ENCODE results near the gene HSF4.
"Not testable (repeated sequence)": the region's sequence is repeated elsewhere in the genome, so short reads cannot be mapped to it uniquely, and the experiment has no call there.

The HSF4 gene, protein sequence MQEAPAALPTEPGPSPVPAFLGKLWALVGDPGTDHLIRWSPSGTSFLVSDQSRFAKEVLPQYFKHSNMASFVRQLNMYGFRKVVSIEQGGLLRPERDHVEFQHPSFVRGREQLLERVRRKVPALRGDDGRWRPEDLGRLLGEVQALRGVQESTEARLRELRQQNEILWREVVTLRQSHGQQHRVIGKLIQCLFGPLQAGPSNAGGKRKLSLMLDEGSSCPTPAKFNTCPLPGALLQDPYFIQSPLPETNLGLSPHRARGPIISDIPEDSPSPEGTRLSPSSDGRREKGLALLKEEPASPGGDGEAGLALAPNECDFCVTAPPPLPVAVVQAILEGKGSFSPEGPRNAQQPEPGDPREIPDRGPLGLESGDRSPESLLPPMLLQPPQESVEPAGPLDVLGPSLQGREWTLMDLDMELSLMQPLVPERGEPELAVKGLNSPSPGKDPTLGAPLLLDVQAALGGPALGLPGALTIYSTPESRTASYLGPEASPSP

DNA sequence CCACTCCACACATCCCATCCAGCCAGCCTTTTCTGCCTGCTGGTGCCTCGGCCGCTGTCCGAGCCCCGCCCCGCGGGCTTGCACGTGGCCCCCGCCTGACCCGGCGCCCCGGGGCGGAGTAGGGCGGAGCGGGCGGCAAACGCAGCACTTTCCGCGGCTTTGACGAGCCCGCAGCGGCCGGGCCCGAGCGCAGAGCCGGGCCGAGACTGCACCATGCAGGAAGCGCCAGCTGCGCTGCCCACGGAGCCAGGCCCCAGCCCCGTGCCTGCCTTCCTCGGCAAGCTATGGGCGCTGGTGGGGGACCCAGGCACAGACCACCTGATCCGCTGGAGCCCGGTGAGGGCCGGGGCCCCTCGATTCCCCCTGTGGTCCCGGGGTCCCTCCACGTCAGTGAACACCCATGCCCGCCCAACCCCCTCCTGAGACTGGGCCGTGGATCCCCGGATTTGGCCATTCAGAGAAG lies at the start of gene HSF4:
Gene HSF4 (plus strand): TSS at position 147 of the 463 bp plus-strand sequence. CDS start 67 bp downstream, at position 214.
- no peak for DNase-seq (ENCODE audit: low spot score)

DNA sequence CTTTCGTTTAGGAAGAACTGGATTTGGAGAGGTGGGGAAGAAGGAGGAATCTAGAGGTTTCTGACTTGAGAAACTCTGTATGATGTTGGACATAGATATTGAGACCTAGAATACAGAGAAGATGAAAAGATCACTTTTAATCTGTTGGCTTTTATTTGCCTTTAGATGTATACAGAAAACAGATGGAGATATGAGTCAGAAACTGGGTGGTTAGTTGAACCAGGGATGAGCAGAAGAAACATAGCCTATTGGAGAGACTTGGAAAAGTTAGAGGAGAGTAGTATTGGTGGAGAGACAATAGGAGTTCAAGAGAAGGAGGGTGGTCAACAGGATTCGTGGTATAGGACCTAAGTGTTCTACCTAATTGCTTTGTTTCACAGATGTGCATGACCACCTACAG lies 49.8 kb upstream of the HSF4 start:
- no peak for DNase-seq (ENCODE audit: low spot score)

DNA sequence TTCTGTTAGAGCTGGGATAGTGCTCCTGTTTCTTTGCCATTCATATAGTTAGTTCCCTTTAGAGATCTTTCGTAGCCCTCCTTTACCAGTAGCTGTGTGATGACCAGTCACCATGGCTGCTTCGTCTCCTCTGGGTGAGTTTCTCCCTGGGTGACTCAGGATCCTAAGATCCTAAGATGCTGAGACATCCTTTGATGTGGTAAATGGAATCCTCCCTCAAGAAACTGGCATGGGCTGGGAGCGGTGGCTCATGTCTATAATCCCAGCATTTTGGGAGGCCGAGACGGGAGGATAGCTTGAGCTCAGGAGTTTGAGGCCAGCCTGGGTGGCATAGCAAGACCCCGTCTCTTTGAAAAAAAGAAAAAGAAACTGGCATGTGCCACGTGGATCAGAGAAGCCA lies 48.9 kb upstream of the HSF4 start:
- no peak for DNase-seq (ENCODE audit: low spot score)

DNA sequence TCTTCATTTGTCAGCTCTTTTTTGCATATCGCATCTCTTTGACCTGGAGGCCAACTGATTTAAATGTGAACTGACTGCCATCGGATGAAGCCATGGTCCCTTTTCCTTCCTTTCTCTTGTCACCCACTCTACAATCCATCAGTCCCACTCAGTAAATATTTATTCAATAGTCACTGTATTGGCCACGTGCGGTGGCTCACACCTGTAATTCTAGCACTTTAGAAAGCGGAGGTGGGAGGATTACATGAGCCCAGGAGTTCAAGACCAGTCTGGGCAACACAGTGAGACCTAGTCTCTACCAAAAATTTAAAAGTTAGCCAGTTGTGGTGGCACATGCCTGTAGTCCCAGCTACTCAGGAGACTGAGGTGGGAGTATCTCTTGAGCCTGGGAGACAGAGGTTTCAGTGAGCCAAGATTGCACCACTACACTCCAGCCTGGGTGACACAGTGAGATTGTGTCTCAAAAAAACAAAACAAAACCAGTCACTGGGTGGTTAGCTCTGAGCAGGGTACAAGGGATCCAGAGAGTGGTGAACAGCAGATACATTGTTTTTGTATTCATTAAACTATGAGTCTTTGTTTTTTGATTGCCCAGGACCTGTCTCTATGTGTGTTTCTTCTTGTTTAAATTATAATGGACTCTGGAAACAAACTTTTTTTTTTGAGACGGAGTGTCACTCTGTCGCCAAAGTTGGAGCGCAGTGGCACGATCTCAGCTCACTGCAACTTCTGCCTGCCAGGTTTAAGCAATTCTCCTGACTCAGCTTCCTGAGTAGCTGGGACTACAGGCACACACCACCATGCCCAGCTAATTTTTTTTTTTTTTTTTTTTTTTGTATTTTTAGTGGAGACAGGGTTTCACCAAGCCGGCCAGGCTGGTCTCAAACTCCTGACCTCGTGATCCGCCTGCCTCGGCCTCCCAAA lies 47.9 kb upstream of the HSF4 start:
- no peak for DNase-seq (ENCODE audit: low spot score)

DNA sequence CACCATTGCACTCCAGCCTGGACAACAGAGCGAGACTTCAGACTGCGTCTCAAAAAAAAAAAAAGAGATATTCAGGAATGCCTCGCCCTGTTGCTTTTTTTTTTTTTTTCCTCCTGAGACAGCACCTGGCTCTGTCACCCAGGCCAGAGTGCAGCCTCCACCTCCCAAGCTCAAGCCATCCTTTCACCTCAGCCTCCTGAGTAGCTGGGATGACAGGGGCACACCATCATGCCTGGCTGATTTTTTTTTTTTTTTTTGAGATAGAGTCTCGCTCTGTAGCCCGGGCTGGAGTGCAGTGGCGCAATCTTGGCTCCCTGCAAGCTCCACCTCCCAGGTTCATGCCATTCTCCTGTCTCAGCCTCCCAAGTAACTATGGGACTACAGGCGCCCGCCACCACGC lies 46.8 kb upstream of the HSF4 start:
- DNase-seq (ENCODE audit: low spot score): no peak

DNA sequence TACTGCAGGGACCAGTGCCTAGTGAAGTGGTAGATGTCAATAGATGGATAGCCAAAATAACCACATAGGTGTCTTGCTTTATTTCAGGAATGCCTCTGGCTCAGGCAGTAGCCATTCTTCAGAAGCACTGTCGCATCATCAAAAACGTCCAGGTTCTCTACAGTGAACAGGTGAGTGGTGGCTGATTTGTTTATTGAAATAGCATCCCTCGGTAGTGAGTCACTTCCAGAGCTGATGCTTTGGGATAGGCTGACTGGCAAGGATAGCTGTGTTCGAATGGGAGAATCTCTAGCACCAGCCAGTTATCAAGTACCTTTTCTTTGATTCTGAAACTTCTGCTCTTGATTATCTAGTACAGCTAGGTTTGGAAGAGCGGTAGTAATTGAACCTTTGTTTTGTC lies 44.5 kb upstream of the HSF4 start:
- DNase-seq (ENCODE audit: low spot score): no peak

DNA sequence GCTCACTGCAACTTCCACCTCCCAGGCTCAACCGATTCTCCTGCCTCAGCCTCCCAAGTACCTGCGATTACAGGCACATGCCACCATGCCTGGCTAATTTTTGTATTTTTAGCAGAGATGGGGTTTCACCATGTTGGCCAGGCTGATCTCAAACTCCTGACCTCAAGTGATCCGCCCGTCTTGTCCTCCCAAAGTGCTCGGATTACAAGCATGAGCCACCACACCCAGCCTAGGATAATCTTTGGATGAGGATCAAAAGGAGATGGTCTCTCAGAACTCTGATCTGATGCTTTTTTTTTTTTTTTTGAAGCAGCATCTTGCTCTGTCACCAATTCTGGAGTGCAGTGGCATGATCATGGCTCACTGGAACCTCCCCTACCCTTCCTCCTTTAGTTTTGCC lies 41.7 kb upstream of the HSF4 start:
- not testable (repeated sequence) for DNase-seq (ENCODE audit: low spot score)

DNA sequence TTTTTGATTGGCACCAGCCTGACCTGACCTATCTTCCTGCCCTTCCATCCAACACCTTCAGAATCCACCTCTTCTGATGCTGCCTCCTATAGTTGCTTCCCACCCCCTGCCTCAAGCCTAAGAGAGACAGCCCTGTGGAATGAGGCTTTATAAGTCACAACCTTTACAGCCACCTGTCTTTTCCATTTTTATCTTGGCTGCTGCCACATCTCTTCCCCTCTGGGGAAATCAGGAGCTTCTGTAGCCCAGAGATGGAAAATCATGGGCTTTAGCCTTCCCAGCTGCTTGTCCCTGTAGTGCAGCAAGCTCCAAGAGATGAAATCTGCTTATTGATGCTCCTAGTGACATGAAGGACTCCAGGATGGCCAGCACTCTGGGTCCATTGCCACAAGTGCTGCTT lies 36.1 kb upstream of the HSF4 start:
- DNase-seq (ENCODE audit: low spot score): no peak

DNA sequence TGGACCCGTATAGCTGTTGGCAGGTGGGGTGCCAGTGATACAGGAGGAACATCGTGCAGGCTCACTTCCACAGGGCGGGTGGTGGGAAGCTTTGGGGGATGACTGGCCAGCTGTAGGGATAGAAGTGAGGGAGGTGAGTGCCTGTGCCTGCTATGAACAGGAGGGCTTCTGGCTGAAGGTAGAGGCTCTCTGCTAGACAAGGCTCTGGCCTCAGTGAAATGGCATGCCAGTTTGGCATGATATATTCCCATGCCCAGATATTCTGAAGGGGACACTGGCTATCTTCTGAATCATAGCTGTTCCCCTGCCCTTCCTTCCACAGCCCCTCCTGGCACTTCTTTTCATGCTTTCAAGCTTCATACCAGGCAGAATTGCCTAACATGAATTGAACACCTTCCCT lies 35.7 kb upstream of the HSF4 start:
- DNase-seq (ENCODE audit: low spot score): no peak

DNA sequence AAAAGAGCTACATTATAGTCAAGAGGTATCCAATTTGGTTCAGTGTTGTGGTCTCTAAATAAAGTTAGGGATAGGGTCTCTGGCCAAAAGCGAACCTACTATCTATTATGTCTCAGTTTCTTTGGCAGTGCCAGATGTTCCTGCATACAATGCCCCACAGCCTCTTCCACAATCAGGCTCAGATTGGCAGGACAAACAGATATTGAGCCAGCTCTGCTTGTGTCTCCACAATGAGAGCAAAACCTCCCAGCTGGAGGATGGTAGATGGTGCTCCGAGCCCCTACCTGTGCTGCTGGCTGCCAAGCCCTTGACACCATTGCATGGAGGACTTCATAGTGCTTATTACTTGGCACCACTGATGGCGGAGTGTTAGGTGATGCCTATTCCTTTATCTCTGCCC lies 35.1 kb upstream of the HSF4 start:
- no peak for DNase-seq (ENCODE audit: low spot score)

DNA sequence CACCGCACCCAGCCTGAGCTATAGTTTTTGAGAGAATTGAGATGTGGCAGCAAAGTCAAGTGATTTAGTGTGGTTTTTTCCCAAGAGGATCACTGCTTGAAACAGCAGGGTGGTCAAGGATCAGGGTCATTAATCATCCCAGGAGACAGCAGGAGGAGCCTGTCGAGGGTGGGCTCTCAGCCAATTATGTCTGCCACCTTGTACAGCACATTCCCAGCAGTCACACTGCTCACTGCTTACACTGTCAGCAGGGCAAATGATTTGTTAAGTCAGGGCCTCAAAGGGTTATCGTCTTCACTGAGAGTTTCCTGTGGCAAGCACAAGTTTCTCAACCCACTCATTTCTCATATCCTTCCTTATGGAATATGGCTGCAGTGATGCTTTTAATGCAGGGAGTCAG lies 26.9 kb upstream of the HSF4 start:
- no peak for DNase-seq (ENCODE audit: low spot score)

DNA sequence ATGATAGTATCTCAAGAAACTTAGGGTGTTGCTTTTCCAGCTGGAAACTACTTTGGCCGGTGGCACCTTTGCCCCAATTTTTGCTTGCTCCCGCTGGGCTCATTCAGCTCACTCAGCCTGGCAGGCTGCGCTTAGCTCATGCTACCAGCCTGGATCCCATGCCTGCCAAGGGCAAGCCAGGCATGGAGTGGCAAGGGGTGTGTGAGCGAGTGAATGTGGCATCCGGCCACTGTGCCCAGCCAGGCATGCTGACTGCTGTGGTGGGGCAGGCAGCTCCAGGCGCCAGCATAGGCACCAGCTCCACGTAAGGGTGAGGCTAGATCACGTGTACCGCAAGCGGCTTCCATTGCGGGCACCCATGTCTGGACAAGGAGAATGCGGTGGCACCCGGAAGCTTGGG lies 23.2 kb upstream of the HSF4 start:
- DNase-seq (ENCODE audit: low spot score): no peak

DNA sequence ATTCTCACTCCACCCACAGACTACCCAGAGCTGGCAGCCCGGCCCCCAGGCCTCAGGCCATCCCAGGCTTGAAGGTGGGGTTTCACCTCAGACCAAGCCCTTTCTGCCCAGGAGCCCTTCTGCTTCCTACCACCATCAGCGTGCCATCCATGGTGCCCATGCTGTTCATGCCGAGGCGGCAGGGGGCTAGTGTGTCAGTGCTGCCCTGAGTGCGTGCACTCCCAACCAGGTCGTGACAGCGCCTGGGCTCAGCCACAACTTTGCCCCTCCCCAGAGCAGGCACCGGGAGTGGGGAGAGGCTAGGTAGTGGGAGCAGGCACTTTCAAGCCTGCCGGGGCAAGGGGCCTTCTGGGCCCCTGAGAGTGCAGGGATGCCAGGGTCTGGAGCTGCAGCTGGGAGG lies 22.2 kb upstream of the HSF4 start:
- DNase-seq (ENCODE audit: low spot score): no peak

DNA sequence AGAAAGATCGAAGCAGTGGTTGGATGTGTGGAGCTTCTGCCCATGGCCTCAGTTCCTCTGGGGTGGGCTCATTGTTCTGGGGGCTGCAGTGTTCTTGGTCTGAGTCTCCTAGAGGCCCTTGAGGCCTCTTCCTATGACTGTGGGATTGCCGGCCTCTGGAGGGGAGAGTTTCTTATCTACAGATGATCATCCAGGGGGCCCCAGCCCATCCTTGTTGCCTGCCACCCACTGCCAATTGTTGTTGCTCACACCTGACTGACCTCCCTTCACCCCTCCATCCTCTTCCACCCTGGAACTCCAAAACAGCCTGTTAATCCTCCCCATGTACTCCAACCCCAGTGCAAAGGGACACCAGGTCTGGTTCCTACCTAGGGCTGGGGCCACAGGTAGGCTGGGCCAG lies 19.6 kb upstream of the HSF4 start:
- no peak for DNase-seq (ENCODE audit: low spot score)

DNA sequence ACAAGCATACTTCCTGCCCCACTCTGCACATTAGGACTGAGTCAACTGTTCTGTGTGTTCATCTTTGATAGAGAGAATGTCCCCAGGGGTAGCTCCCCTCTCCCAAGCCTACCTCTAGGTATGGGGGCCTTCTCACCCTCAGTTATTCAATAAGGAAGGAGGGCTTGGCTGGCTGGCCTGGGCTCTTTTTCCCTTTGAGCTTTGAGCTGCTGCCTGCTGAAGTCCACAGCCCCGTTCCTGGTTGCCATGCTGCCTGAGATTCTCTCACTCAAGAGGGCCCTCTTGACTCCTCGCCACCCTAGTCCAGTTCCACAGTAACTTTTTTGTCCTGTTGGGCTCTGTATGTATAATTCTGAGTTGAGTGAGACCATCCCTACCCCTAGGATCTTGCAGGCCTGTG lies 18.8 kb upstream of the HSF4 start:
- no peak for DNase-seq (ENCODE audit: low spot score)

DNA sequence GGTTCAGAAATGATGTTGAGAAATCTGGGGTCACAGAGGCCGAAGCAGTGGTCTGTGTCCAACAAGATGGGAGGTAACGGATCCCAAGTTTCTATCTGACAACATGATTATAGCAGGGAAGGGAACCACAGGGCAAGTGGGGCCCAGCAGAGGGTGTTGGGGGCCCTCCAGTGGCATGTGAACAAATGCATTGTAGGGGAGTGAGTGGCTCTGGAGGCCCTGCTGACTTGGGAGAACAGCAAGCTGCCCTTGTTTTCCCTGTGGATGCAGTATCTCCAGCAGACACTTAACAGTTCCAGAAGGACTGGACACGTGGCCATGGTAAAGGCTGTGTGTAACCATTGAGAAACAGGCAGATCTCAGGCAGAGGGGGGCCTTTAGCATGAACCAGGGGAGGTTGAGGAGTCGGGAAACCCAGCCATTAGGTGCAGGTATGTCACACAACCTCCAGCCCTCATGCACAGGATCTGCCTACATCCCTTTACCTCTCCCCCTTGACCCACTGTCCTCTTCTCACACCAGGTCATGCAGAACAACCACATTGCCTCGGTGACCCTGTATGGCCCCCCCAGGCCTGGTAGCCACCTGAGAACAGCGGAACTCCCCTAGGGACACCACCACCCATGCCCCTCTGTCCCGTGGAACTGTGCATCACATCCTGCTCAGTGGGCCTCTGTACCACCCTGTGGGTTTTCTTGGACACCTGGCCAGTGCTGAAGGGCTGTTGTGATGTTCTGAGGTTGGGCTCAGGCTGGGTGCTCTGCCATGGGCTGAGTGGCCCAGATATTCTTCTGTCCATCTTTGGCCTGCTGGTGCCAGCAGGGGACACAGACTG lies 17.8 kb upstream of the HSF4 start:
- DNase-seq (ENCODE audit: low spot score): no peak

DNA sequence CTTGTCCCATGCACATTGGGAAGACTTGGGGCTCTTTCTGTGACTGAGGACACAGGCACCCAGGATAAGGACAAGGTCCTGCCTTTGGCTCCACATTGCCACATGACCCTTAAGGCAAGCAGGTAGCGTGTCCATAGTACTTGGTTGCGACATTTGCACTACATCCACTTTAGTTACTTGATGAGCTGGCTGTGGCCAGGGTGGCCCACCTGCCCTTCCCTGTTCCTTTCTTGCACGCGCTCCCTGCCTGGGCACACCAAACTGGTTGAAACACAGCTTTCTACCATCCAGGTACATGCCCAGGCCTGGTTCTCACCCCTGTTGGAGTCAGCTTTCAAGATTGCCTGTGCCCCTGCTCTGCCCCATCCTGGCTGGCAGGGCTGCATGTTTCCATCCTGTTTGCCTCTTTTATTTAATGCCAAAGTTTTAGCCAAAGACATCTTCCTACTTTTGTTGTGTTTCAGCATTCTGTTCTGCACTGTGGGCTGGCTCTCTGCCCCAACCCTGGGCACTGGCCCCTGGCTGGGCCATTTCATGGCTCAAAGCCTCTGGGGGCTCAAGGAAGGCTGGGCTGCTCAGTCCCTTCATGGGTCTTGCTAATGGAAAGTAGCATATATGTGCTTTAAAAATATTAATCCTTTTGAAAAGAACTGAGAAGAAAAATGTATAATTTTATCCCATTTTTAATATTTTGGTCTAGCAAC lies 17.0 kb upstream of the HSF4 start:
- no peak for DNase-seq (ENCODE audit: low spot score)

DNA sequence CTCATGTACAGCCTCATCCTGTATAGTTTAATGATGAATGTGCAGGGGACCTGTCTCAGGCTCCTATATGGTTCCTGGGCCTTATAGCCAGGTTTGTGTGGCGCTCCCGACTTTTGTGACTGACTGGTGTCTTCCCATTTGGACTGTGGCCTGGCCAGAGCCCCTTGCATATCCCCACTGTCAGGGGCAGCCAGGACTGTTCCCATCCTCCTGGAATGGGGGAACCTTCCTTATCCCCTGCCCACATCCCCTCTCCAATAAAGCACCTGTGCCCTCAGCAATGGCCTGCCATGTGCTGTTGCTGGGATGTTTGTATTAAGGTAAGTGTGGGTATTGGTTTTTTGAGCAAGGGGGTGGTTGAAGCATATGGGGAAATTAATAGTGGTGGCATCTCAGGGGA lies 16.3 kb upstream of the HSF4 start:
- DNase-seq (ENCODE audit: low spot score): no peak

DNA sequence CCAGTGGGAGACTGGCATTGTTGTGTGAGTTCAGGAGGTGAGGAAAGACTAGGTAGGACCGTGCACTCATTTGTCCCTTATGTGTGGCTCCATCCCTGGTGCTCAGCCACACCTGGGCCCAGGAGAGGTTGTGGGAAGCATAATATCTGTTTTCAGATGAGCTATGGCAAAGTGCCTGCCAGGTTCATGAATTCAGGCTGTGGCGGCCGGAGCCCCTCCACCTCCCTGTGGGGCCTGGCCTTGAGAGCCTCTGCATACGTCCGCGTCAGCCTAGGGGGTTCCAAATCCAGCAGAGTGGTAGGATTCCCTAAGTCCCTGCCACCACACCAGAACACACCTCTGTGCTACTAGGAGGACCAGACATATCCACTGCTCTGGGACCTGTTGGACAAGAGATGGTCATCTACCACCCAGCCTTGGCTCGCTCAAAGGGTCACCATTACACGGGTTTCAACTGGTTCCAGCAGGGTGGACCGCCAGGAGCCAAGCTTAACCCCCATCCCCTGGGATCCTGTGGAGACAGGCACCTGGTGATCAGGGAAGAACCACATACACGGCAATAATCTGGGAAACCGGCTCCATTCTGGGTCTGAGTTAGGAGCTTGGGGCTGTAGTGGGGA lies 15.8 kb upstream of the HSF4 start:
- no peak for DNase-seq (ENCODE audit: low spot score)

DNA sequence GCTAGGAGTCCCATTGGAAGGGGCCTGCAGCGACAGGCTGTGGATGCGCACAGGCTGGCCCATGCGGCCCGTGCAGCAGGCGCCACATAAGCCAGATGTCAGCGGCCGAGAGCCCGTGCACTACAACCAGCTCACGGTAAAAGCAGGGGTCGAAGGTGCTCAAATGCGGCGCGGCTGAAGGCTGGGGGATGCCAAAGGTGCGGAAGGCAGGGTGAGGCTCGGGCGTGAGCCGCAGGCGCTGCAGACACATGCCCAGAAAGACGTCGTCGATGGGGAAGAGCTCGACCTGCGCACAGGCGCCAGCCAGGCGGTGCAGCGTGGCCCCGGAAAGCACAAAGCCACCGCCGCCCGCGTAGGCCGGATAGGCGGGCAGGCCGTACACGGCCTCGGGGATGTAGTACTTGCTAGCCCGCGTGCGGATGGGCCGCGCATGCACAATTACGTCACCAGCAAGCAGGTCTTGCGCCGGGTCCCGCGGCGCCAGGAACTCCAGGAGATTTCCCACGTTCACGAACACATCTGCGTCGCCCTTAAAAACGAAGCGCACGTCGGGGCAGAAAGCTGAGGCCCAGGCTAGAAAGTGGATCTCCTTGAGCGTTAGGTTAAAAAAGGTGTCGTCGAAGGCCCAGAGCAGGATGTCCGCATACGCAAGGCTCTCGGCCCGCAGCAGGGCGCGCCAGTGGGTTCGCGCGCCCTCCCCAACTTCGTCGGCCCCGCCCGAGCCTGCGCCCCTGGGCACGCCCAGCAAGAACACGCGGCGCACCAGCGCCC lies 15.1 kb upstream of the HSF4 start:
- no peak for DNase-seq (ENCODE audit: low spot score)
